NCI-H510A treated with DMSO at 0.1 percent for 48 hours (cell line): ENCODE measurements around the gene LRP1.

Source experiments
- DNase-seq: peaks from one replicate; lab custom pipeline; 2025; lab: John Stamatoyannopoulos, UW

LRP1 gene

DNA sequence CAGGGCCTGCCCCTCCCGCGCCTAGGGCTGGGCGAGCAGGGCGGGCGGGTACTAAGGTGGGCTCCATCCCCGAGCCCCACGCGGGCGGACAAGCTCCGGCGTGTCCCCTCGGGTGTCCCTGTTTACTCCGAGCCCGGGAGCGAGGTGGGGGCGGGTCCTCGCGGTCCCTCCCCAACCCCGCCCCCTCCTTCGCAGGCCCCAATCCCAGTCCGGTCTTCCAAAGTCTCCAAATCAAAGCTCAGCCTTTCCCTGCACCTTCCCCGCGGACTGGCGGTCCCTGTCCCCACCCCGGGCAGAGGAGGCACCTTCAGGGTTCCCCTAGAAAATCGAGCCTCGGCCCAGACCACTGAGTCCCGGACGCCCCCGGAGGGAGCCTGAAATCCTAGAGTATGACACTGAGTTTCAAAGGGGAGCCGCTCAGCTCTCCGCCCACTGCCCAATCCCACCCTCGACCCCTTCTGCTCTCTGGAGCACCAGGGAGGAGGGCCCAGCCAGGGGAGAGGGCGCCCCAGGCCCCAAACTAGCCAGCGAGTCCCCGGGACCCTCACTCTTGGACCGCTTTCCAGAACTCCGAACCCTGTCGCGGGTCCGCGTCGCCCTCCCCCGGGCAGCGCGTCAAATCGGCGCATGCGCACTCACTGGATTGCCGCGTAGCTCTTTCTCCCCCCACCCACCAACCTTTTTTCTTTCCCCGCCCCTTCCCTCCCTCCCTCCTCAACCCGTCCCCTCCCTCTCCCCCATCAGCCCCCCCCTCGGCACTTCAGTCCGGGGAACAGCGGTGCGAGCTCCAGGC lies at the start of gene LRP1:
LRP1 (plus strand) TSS at position 758 of the 793 bp plus-strand sequence. CDS start 482 bp downstream, outside the sequence.
- DNase-seq = peak; percentile 77

DNA sequence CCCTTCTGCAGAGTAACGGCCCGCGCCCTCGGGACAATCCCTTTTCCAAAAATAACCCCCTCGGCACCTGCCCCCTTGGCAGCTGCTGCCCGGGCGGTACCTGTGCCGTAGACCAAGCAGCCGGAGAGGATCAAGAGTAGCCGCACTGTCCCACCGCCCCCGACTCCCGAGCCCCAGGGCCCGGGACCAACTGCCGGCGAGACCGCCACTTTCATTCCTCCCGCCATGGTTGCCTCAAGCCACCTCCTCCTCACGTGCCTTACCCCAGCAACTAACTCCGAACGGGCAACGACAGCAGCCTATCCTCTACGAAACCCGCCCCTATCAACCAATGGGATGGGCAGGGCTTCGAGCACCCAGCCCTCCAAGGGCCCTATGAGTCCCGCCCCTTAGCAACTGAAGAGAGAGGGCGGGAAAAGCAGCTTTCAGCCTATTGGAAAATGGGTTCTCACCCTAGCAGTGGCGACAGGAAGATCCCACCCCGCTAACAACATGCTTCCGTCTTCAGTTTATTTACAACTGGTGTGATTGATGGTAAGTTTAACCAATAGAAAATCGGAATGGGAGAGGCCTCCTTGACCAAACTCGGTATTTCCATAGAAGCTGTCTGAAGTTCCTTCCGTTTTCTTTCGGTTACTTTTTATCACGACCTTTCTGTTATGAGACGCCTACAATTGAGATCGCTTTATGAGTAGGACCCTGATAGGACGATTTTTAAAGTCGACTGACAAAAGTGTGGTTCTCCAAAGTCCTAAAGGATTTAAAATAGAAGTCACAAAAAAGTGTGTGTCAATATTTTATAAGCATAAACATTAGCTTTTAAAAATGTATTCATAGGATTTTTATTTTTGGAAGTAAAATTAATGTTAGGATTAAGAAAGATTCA lies 49.5 kb upstream of the LRP1 start, which contains the start of gene NEMP1:
NEMP1 (minus strand) TSS at position 273 of the 886 bp plus-strand sequence; CDS start at position 227, 46 bp downstream.
- peak; percentile 99 for DNase-seq

DNA sequence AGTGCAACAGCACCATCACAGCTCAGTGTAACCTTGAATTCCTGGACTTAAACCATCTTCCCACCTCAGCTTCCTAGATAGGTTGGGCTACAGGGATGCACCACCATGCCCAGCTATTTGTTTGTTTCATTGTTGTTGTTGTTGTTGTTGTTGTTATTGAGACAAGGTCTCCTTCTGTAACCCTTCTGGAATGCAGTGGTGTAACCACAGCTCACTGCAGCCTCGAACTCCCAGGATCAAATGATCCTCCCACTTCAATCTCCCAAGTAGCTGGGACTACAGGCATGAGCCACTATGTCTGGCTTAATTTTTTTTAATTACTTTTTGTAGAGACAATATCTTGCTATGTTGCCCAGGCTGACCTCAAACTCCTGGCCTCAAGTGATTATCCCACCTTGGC lies 48.5 kb upstream of the LRP1 start:
- DNase-seq = no peak

DNA sequence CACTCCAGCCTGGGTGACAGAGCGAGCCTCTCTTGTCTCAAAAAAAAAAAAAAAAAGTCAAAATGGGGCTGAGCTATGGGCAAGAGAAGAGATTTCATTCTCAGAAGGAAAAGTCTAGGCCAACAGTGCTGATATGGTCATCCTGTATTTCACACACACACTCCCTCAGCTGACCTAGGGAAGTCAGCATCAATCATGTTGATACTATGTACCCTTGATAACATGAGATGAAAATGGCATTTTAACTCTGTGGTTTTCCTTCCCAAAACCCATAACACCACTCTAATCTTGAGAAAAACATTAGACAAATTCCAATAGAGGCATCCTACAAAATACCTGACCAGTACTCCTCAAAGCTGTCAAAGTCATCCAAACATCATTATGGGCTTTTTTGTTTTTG lies 47.4 kb upstream of the LRP1 start:
- no peak for DNase-seq

DNA sequence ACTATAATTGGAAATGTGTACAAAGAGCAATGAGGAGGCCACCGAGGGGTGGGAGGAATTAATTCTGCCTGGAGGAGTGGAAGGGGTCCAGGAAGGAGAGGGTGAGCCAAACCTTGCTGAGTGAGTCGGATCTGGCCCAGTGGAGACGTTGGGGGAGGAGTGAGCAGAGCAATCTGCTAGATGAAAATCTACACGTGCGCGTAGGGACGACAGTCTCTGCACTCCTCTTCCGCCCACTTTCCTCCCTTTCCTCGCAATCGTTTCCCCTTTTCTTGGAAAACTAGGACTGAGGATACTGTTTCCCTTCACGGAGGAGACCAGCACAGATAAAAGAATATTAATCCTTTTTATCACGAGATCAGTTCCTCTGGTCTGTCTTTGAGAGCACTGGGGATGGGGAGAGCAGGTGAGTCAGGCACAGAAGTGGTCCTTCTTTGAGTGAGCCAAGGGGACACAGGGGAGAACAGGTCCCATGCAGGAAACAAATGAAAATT lies 42.2 kb upstream of the LRP1 start:
- no peak for DNase-seq

DNA sequence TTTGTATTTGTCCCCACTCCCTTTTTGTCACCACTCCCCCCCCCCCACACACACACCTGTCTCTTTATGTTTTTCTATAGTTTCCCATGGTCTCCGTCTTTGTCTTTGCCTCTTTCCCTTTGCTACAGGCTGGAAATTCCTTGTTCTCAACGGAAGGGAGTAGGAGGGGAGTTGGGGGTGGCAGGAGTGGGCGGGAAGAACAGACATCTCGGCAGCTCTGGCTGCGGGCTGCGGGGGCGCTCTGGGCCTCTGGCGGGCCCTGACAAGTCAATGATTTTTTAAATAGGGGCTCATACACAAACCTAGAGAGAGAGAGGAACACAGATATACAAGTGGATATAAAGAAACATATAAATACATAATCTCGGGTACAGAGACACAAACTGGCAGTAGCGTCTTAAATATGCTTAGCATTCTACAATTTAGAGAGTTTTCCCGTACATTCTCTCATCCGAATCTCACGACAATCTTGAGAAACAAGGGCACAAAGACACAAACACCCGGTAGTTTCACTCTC lies 41.7 kb upstream of the LRP1 start:
- DNase-seq = peak; percentile 50

DNA sequence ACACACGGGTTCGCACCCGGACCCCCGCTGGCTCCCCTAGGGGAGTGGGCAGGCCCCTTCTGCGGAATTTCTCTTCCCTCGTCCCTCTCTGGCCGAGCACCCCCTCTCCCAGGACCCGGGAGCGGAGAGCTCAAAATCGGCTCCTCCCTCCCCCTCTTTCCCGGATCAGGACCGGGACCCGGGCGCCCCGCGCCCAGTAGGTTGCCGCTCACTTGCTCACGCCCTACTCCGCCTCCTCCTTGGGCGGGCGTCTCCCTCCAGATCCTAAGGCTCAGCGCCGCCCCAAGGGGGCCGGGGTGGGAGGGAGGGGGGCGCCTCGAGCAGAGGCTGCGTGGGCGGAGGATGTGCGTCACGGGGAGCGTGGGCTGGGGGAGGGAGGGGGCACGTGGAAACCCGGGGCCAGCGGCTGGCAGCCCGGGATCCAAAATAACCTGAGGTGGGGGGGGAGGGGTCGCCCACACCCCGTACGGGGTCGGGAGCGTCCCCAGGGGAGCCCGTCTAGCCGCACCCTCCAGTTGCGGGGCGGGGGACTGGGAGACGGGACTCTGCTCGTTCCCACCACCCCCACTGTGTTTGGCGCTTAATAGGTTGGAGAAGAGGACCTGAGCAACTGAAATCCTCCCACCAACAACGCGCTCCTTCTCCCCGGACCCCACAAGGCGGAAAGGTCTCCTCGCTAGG lies 41.1 kb upstream of the LRP1 start:
- DNase-seq = peak; percentile 34

DNA sequence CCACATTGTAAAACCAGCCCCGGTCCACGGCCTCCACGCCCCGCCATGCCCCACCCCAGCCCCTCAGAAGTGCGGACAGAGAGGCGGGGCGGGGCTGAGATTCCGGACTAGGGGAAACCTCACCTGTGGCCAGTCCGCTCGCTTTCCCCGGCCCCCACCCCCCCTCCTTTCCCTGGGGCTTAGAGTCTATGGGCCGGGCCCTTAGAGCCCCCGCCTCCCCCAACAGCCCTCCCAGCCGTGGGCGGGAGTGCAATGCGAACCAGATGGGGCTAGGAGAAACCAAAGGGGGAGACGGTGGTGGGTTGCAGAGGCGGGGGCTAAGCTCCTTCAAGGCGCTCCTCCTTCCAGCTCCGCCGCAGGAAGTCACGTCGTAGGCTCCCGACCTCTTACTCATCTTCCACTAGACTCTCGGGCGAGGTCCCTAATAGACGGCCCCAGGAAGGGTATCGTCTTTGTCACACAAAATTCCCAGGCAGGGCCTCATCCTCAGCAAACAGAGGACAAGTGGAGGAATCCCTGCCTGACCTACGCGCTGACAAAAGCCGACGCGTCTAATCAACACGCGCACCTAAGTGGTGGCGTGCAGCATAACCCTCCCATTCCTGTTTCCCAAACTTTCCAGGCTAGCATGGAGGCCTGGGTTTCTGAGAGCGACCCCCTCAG lies 40.5 kb upstream of the LRP1 start:
- DNase-seq = peak; percentile 62

DNA sequence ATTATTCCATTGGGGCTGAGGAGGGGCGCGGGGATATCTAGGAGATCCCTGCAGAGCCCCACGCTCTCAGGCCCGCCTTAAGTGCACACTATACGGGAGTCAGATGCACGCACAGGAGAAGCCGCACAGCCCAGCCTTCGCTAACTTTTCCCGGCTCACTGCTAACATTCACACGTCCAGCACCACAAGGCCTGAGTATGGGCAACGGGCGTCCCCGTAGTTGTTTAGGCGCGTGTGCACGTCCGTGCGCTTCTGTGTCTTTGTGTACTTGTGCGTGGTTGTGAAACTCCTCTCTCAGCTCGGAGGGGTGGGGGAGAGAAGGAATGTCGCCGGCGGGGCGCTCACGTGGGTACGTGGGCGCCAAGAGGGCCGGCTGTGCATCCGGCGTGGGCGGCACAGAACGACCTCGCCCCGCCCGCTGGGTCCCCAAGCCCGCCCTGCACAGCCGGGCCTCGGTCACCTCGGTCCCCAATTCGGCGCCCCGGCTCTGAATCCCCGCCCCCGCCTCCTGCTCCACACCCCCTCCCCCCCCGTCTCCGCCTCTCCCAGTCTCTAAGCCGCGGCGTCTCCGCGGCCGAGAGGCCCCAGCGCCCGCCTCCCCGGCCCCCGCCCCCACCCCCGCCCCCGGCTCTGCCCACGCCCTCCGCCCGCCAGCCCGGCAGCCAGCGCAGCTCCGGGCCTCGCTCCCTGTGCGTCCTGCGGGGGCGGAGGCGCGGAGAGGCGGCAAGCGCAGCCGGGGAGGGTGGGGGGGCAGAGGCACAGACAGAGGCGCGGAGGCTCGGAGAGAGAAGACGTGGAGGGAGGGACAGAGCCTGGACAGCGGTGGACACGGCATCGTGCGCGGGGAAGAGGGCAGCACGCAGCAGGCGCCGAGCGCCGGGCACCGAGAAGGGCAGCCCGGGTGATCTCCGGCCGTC lies 39.7 kb upstream of the LRP1 start, which contains the start of gene NAB2:
NAB2 (plus strand) TSS at position 761 of the 917 bp plus-strand sequence. CDS start 158 bp downstream, outside the sequence.
- peak; percentile 81 for DNase-seq

DNA sequence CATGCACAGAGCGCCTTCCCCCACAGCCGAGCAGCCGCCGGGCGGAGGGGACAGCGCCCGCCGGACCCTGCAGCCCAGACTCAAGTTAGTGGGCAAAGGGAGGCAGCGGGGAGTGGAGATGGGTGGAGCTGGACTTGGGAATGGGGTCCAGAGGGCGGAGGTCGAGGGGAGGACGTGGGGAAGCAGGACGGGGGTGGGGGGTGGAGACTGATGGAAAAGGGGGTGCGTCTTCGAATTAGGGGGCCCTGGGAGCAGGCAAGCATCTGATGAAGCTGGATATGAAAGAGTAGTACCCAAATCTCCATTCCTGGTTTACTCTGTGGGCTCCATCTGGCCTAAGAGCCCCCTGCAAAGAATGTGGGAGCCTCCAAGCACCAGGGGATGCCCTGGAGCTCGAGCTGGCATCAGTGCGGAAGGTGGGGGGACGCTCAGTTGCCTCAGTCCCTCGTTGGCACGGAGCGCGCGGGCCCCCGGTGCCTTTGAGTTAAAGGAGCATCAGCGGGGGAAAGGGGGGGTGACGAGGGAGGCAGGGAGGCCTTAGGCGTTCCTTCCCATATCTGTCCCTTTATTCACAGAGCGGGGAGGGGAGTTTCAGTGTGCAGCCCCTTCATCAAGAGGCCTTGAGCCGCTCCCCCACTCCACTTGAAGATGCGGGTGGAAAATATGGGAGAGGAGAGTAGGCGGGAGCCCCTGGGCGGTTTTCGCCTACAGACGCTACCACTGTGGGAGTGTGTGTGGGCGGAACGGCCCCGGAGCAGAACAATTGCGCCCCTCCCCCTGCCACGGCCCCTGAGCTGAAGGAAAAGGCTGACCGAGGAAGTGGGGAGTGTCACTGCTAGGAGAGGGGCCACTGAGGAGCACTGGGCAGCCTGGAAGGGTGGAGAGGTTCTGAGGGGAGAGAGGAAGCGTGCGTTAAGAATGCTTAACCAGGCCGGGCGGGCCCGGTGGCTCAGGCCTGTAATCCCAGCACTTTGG lies 38.7 kb upstream of the LRP1 start:
- peak; percentile 21 for DNase-seq

DNA sequence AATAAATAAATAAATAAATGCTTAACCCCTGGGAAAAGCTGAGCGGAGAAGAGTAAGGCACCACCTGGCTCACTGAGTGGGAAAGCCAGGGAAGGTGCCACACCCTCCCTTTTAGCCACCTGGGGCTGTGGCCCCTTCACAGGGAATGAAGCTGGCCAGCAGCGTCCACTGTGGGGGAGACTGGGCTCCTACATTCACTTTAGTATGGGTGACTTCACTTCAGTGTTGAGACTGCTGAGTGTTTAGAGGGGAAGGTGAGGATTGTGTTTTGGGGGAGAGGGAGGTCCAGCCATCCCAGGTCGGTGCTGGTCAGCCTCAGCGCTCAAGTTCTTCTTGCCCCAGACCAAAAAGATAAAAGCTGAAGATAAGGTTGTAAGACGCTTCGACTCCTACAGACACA lies 37.8 kb upstream of the LRP1 start:
- no peak for DNase-seq

DNA sequence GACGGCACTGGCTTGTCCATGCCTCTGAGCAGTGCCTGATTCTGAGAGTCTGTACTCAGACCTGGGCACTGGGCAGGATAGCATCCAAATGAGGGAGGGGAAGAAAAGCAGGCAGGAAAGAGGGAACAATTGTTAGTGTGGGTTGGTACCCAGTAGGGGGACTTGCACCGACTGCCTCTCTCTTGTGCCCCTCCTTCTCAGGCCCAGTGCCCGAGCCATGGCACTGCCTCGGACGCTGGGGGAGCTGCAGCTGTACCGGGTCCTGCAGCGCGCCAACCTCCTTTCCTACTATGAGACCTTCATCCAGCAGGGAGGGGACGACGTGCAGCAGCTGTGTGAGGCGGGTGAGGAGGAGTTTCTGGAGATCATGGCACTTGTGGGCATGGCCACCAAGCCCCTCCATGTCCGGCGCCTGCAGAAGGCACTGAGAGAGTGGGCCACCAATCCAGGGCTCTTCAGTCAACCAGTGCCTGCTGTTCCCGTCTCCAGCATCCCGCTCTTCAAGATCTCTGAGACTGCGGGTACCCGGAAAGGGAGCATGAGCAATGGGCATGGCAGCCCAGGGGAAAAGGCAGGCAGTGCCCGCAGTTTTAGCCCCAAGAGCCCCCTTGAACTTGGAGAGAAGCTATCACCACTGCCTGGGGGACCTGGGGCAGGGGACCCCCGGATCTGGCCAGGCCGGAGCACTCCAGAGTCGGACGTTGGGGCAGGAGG lies 37.2 kb upstream of the LRP1 start:
- no peak for DNase-seq

DNA sequence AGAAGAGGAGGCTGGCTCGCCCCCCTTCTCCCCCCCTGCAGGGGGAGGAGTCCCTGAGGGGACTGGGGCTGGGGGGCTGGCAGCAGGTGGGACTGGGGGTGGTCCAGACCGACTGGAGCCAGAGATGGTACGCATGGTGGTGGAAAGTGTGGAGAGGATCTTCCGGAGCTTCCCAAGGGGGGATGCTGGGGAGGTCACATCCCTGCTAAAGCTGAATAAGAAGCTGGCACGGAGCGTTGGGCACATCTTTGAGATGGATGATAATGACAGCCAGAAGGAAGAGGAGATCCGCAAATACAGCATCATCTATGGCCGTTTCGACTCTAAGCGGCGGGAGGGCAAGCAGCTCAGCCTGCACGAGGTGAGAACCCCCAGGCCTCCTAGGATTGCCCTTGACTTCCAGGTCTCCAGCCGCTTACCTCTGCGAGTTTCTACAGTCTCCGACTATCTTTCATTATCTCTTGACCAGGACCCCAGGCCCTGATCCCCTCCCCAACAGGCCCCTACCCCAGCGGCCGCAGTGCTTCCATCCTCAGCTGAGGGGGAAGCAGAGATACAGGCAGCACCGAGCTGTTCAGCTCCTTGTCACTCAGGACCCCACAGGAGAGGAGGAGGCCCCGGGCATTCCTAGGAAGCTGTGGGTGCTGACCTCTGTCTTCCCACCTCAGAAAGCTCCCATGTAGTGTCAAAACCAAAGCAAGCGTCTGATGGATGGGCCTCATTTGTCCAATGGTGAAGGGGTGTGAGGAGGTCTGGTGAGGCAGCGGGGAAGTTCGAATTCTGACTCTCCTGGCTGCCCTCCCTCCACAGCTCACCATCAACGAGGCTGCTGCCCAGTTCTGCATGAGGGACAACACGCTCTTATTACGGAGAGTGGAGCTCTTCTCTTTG lies 36.4 kb upstream of the LRP1 start:
- DNase-seq = no peak

DNA sequence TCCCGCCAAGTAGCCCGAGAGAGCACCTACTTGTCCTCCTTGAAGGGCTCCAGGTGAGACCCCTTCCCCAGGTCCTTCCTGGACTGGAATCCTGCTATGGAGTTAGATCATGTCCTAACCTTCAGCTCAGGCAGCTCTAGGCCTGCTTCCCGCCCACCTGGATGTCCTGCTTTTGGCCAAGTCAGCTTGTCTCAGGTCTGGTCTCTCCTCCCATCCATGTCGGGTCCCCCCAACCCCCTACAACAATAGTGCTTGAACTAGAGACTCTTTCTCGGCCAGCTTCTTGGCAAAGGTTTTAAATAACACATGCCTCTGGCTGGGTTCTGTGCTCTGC lies 35.8 kb upstream of the LRP1 start:
- DNase-seq = no peak

DNA sequence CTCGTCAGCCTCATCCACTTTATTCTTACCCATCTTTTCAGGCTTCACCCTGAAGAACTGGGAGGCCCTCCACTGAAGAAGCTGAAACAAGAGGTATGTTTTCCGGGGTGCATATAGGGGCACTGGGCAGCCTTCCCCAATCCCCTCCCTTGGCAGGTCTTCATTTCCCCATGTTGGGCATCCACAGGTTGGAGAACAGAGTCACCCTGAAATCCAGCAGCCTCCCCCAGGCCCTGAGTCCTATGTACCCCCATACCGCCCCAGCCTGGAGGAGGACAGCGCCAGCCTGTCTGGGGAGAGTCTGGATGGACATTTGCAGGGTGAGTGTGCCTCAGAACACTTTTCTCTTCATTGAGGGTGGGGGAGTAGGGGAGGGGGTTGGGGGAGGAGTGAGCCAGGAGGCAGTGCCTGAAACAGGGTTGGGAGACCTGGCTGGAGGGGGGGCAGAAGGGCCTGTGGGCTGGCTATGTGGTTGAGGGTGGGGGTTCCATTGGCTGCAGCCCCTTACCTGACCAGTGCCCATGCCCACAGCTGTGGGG lies 35.3 kb upstream of the LRP1 start:
- DNase-seq = no peak

DNA sequence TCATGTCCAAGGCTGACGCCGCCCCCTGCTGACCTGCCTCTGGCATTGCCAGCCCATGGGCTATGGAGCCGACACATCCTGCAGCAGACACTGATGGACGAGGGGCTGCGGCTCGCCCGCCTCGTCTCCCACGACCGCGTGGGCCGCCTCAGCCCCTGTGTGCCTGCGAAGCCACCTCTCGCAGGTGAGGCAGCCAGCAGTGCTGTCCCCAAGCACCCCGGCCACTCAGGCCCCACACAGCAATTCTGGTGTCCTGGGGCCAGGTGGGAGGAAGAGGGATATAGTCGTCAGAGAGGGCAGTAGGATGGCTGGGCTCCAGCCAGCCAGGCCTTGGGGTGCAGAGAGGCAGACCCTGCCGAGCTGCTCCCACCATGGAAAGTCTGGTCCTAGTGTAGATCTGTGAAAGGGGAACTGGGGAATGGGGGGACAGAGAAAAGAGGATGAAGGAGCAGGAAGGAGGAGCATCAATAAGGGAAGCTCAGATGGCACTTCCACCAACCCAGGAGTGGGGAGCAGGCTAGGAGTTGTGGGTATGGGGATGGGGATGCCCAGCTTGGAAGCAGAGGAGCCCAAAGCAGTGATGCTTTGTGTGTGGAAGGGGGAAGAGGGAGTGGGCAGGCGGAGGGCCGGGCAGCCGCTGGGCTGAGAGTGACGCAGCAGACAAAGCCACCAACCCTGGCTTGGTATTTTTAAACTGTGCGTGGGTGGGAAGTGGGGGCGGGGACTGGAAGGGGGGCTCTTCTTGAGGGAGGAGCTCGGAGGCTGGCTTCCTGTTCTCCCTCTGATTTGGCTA lies 34.7 kb upstream of the LRP1 start:
- DNase-seq = no peak
